Cardiac fibroblast (primary cell): ENCODE measurements around the gene TJP3.

Experiments
- DNase-seq, 2 donors: peaks; one replicate each; pipeline versions ENCODE4 v3.0.0 to v3.0.0-alpha.2; 2010; ENCODE audit warnings: low read depth in 2 of 2
- H3K4me3 ChIP-seq, 2 donors: replicated peaks in 1 of 2; 1 replicate in 1 of 2; 2 replicates in 1 of 2; pipeline ENCODE4 v1.5.1; 2011; ENCODE audit warnings: low read depth in 2 of 2, low read length in 2 of 2, mild to moderate bottlenecking in 2 of 2, moderate library complexity in 1 of 2
- TF ChIP-seq, protein P1 (sequence below): IDR thresholded peaks from one replicate; pipeline ENCODE4 v1.5.1; 2011; ENCODE audit warnings: low read depth, mild to moderate bottlenecking, low read length, inconsistent platforms

The TJP3 gene

GRCh38 chr19:3788996-3789778 is 81.0 kb downstream of the TJP3 start:
- H3K4me3 ChIP-seq, result no peak overlapping the region
- TF ChIP-seq, protein P1, sequence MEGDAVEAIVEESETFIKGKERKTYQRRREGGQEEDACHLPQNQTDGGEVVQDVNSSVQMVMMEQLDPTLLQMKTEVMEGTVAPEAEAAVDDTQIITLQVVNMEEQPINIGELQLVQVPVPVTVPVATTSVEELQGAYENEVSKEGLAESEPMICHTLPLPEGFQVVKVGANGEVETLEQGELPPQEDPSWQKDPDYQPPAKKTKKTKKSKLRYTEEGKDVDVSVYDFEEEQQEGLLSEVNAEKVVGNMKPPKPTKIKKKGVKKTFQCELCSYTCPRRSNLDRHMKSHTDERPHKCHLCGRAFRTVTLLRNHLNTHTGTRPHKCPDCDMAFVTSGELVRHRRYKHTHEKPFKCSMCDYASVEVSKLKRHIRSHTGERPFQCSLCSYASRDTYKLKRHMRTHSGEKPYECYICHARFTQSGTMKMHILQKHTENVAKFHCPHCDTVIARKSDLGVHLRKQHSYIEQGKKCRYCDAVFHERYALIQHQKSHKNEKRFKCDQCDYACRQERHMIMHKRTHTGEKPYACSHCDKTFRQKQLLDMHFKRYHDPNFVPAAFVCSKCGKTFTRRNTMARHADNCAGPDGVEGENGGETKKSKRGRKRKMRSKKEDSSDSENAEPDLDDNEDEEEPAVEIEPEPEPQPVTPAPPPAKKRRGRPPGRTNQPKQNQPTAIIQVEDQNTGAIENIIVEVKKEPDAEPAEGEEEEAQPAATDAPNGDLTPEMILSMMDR, result no peak
- DNase-seq, result no peak

- no peak for DNase-seq
- no peak overlapping the region for H3K4me3 ChIP-seq
- TF ChIP-seq, protein P1, result no peak
Observed at GRCh38 chr19:3790209-3790734, 82.1 kb downstream of the TJP3 start.

GRCh38 chr19:3790941-3791340 is 82.8 kb downstream of the TJP3 start:
- DNase-seq, result no peak
- TF ChIP-seq, protein P1, result no peak
- no peak overlapping the region for H3K4me3 ChIP-seq

DNA sequence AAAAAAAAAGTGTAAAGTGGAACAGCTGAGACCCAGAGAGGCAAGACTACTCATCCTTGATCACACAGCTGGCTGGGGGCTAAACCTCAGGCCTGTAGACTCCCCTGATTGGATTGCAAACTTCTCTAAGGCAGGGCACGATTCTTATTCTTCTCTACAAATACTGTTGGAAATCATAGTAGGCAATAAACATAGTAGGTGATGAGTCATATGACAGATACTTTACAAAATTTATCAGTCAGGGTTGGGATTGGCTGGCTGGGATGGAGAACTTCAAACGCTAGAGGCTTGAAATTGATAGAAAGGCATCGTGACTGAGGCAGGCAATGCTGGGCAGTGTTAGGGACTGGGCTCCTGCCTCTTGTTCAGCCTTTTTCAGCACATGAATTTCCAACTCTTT is 83.9 kb downstream of the TJP3 start:
- H3K4me3 ChIP-seq, result no peak overlapping the region
- no peak for DNase-seq
- TF ChIP-seq, protein P1, result no peak

DNA sequence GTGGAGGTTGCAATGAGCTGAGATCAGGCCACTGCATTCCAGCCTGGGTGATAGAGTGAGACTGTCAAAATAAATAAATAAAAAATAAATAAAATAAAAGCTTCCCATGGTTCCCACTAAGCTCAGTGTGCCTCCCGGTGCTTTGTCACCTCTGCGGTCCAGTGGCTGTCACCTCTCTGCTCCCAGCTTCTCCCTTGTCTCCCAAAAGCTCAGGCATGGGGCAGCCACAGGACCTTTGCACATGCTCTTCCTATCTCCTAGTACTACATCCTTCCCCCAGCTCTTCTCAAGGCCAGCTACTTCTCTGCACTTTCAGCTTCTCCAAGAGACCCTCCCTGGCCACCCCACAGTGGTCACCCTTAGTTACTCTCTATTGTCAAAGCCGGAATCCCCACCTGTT is 85.6 kb downstream of the TJP3 start:
- no peak overlapping the region for H3K4me3 ChIP-seq
- TF ChIP-seq, protein P1, result no peak
- no peak for DNase-seq

GRCh38 chr19:3796358-3796757 is 88.2 kb downstream of the TJP3 start:
- TF ChIP-seq, protein P1, result no peak
- H3K4me3 ChIP-seq, result no peak overlapping the region
- DNase-seq, result no peak

GRCh38 chr19:3798137-3798536 is 90.0 kb downstream of the TJP3 start:
- H3K4me3 ChIP-seq, result no peak overlapping the region
- no peak for DNase-seq
- TF ChIP-seq, protein P1, result no peak
